ENCODE results near the gene MTMR12.

The MTMR12 gene

DNA sequence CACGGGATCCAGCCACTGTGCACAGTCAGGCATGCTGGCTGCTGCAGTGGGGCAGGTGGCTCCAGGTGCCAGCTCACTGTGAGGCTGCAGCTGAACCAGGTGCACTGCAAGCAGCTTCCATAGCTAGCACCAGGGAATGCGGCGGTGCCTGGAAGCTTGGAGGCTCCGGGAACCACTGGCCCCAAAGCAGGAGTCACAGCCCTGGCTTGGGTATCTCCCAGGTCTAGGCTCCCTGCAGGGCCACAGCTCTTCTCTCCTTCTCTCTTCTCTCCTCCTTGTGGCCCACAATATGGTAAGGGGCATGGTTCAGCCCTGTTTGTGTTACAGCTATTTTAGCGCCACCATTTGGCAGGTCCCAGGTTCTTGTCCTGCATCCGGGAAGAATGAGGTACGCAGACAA, 6.7 kb upstream of the MTMR12 start:
- TF ChIP-seq CREB1 (IDR thresholded peaks at IDR 0.05; ENCODE audit: low read depth) (no peak), NFIC (IDR thresholded peaks at IDR 0.05) (no peak), TCF12 (IDR thresholded peaks at IDR 0.05; ENCODE audit: low read depth) (no peak)

DNA sequence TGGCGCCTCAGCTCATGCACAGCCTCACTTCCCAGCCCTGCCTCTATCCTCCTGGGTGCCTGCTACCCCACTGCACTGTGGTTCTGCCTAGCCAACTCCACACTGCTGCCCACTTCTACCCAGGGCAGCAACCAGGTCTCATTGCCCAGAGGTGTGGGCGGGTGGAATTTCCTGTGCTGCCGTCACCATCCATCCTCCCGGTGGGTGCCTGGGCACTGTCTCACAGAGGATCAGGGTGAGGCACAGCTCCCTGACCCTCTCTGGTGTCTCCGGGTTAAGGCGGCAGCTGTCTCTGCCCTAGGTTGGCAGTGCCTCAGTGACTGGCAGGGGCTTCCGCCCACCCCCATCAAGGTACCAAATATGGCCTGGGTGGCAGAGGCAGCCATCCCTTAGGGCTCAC, 4.3 kb upstream of the MTMR12 start:
- no peak for TF ChIP-seq CEBPB (IDR thresholded peaks at IDR 0.05)
- no peak for TF ChIP-seq EGR1 (IDR thresholded peaks at IDR 0.05)
- TF ChIP-seq MAX (IDR thresholded peaks at IDR 0.05): no peak
- no peak for TF ChIP-seq NFIC (IDR thresholded peaks at IDR 0.05)
- TF ChIP-seq, protein P1, sequence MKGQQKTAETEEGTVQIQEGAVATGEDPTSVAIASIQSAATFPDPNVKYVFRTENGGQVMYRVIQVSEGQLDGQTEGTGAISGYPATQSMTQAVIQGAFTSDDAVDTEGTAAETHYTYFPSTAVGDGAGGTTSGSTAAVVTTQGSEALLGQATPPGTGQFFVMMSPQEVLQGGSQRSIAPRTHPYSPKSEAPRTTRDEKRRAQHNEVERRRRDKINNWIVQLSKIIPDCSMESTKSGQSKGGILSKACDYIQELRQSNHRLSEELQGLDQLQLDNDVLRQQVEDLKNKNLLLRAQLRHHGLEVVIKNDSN (IDR thresholded peaks at IDR 0.05): no peak

DNA sequence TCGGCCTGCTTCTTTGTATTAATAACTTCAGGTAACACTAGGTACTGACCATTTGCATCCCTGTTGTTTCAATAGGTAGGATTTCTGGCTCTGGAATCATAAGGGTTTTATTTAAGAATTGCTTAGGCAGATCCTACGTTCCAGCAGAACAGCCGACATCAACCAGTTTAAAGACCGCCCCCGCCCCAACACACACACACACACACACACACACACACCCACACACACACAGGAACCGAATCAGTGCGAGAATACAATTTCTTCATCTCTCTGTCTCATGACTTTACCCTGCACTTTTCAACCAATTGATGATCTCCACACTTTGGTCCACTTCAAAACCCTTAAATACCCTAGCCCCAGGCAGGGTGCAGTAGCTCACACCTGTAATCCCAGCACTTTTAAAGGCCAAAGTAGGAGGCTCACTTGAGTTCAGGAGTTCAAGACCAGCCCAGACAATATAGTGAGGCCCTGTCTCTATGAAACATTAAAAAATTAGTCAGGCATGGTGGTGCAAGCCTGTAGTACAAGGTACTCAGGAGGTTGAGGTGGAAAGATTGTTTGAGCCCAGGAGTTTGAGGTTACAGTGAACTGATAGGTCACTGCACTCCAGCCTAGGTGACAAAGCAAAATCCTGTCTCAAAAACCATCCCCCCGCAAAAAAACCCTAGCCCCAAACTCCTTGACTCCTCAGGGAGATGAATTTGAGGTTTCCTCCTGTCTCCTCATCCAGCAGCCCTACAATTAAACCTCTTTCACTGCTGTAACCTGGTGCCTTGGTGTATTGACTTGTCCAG, 2.7 kb upstream of the MTMR12 start:
- no peak for TF ChIP-seq TAF1 (IDR thresholded peaks at IDR 0.05; ENCODE audit: low read depth)
- no peak for TF ChIP-seq FOXM1 (IDR thresholded peaks at IDR 0.05; ENCODE audit: borderline replicate concordance, low read depth)
- TF ChIP-seq EGR1 (IDR thresholded peaks at IDR 0.05): no peak

- TF ChIP-seq CEBPB (IDR thresholded peaks at IDR 0.05) (no peak), MAX (IDR thresholded peaks at IDR 0.05) (no peak), TCF12 (IDR thresholded peaks at IDR 0.05; ENCODE audit: low read depth) (no peak), RAD21 (IDR thresholded peaks at IDR 0.05; ENCODE audit: low read depth) (no peak), TEAD4 (IDR thresholded peaks at IDR 0.05) (no peak), EP300 (IDR thresholded peaks at IDR 0.05; ENCODE audit: borderline replicate concordance) (no peak), CREB1 (IDR thresholded peaks at IDR 0.05; ENCODE audit: low read depth) (no peak), FOXM1 (IDR thresholded peaks at IDR 0.05; ENCODE audit: borderline replicate concordance, low read depth) (no peak), NFIC (IDR thresholded peaks at IDR 0.05) (no peak)
- TF ChIP-seq, protein P1 (IDR thresholded peaks at IDR 0.05): no peak
- TF ChIP-seq, protein P2, sequence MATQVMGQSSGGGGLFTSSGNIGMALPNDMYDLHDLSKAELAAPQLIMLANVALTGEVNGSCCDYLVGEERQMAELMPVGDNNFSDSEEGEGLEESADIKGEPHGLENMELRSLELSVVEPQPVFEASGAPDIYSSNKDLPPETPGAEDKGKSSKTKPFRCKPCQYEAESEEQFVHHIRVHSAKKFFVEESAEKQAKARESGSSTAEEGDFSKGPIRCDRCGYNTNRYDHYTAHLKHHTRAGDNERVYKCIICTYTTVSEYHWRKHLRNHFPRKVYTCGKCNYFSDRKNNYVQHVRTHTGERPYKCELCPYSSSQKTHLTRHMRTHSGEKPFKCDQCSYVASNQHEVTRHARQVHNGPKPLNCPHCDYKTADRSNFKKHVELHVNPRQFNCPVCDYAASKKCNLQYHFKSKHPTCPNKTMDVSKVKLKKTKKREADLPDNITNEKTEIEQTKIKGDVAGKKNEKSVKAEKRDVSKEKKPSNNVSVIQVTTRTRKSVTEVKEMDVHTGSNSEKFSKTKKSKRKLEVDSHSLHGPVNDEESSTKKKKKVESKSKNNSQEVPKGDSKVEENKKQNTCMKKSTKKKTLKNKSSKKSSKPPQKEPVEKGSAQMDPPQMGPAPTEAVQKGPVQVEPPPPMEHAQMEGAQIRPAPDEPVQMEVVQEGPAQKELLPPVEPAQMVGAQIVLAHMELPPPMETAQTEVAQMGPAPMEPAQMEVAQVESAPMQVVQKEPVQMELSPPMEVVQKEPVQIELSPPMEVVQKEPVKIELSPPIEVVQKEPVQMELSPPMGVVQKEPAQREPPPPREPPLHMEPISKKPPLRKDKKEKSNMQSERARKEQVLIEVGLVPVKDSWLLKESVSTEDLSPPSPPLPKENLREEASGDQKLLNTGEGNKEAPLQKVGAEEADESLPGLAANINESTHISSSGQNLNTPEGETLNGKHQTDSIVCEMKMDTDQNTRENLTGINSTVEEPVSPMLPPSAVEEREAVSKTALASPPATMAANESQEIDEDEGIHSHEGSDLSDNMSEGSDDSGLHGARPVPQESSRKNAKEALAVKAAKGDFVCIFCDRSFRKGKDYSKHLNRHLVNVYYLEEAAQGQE (IDR thresholded peaks at IDR 0.05; ENCODE audit: low read depth): no peak
Observed at GRCh38 chr5:32314658-32315057, 1.9 kb upstream of the MTMR12 start.

DNA sequence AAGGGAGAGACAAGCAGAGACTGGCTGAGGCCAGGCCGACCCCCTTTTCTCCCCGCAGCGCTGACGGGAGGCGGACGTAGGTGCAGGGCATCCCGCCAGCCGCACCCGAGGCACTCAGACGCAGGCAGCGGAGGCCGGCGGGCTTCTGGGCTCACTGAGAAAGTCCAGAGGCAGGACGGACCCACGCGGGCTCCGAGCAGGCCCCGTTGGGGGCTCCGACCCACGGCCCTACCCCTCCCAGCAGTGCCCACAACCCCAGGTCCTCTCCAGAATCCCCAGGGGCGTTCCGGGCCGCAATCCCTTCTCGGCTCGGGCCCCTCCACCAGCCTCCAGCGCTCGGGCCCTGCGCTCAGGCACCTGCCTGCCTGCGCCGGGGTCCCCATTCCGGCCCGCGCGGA, 543 bp downstream of the MTMR12 start:
- TF ChIP-seq RAD21 (IDR thresholded peaks at IDR 0.05; ENCODE audit: low read depth) (peak; percentile 7; the same call in 1 of the 2 replicates), MAX (IDR thresholded peaks at IDR 0.05) (no peak), FOXM1 (IDR thresholded peaks at IDR 0.05; ENCODE audit: borderline replicate concordance, low read depth) (no peak), TEAD4 (IDR thresholded peaks at IDR 0.05) (no peak), TAF1 (IDR thresholded peaks at IDR 0.05; ENCODE audit: low read depth) (no peak)
- TF ChIP-seq, protein P1 (IDR thresholded peaks at IDR 0.05): no peak

DNA sequence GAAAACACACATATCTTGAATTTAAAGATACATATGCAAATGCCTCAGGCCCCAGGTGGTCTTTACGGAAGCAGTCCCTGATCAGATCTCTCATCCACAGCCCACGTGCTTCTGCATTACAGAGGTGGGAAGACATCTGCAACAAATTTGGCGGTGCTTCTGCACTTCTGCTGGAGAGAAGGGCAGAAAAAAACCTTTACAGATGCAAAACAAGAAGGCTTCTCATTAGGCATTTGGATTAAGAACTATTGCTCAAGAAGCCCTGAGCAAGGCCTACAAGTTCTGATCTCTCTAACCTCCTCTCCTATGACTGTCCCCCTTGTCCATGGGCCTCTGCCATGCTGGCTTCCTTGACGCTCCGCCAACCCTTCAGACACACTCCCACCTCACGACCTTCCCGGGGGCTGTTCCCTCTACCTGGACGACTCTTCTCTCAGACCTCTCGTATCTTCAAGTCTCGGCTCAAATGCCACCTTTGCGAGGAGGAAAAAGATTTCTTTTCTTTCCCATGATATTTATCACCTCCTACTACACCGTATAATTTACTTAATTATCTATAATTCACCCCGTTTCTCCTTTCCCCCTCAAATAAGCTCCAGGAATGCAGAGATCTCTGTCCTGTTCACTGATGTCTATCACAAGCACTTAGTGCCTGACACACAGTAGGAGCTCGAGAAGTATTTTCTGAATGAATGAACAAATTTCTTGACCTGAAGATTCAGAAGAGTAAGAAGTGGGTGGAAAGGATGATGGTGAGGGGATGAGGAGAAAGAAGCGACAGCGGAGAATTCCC, 1.1 kb downstream of the MTMR12 start:
- TF ChIP-seq EP300 (IDR thresholded peaks at IDR 0.05; ENCODE audit: borderline replicate concordance) (no peak), EGR1 (IDR thresholded peaks at IDR 0.05) (no peak), RAD21 (IDR thresholded peaks at IDR 0.05; ENCODE audit: low read depth) (no peak), YY1 (IDR thresholded peaks at IDR 0.05; ENCODE audit: low read depth) (no peak), ZBTB7A (IDR thresholded peaks at IDR 0.05; ENCODE audit: low read depth) (no peak), TAF1 (IDR thresholded peaks at IDR 0.05; ENCODE audit: low read depth) (no peak), TEAD4 (IDR thresholded peaks at IDR 0.05) (no peak), MAX (IDR thresholded peaks at IDR 0.05) (no peak), NFIC (IDR thresholded peaks at IDR 0.05) (no peak), CEBPB (IDR thresholded peaks at IDR 0.05) (no peak), CREB1 (IDR thresholded peaks at IDR 0.05; ENCODE audit: low read depth) (no peak), FOXM1 (IDR thresholded peaks at IDR 0.05; ENCODE audit: borderline replicate concordance, low read depth) (no peak), TCF12 (IDR thresholded peaks at IDR 0.05; ENCODE audit: low read depth) (no peak)
- TF ChIP-seq, protein P1 (IDR thresholded peaks at IDR 0.05): no peak
- TF ChIP-seq, protein P2 (IDR thresholded peaks at IDR 0.05; ENCODE audit: low read depth): no peak

Measured in Ishikawa (cell line).